ENCODE results near the gene TSNAXIP1.

DNA sequence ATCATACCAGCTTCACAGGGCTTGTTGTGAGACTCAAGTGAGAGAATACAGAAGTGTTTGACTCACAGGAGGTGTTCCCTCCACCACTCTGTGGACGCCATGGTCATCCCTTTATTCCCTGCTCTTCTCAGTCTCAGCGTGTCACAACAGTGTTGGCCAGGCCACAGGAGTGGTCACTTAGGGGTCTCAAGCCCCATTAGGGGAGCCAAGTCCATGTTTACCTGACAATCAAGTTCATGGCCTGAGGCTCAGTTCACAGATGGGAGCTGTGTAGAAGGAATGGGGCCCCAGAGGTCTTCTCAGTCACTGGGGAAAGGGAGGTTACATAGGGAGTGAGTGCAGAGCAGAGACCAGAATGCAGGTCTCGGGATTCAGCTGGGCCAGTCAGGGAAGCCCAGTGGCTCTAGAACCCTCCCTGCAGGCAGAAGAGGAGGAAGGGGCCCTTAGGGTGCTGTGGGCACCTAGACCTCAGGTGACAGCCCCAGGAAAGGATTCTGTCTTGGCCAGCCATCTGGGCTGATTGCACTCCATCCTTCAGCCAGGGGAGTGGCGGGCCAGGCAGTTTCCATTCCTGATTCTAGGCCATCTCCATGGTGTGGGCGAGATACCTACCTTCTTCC, 50.3 kb downstream of the TSNAXIP1 start:
- TF ChIP-seq, protein P1, sequence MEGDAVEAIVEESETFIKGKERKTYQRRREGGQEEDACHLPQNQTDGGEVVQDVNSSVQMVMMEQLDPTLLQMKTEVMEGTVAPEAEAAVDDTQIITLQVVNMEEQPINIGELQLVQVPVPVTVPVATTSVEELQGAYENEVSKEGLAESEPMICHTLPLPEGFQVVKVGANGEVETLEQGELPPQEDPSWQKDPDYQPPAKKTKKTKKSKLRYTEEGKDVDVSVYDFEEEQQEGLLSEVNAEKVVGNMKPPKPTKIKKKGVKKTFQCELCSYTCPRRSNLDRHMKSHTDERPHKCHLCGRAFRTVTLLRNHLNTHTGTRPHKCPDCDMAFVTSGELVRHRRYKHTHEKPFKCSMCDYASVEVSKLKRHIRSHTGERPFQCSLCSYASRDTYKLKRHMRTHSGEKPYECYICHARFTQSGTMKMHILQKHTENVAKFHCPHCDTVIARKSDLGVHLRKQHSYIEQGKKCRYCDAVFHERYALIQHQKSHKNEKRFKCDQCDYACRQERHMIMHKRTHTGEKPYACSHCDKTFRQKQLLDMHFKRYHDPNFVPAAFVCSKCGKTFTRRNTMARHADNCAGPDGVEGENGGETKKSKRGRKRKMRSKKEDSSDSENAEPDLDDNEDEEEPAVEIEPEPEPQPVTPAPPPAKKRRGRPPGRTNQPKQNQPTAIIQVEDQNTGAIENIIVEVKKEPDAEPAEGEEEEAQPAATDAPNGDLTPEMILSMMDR (optimal IDR thresholded peaks at IDR 0.05 in 1 of 3, IDR thresholded peaks at IDR 0.05 in 1 of 3, conservative IDR thresholded peaks at IDR 0.05 in 1 of 3; ENCODE audit: extremely low read depth in 1 of 3, insufficient read depth in 2 of 3, low read length in 3 of 3), result no peak
- no peak for TF ChIP-seq EZH2 (IDR thresholded peaks at IDR 0.05; ENCODE audit: low read length)
